Measurements from ENCODE around the gene ADGRG7. TPM values are rescaled to one million over a fixed set of nuclear protein-coding genes. Genes with fewer than 3 reads are reported as not detected.

ADGRG7 gene
- total and polyA plus RNA-seq, 2 donors (not counting 1 experiment from before 2014, with no cell fraction given): not detected

GRCh38 chr3:100586832-100587231 is 22.6 kb upstream of the ADGRG7 start:
- no peaks in the 10 kb centered on the region for H3K9me3 ChIP-seq (ENCODE audit: control insufficient read depth, insufficient read depth, low read depth, low read length)
- H3K4me1 ChIP-seq (ENCODE audit: control insufficient read depth, extremely low read depth, insufficient read depth, low read length): no peaks in the 10 kb centered on the region
- H4K20me1 ChIP-seq (ENCODE audit: control insufficient read depth, extremely low read depth, insufficient read depth, low read length): no peaks in the 10 kb centered on the region
- TF ChIP-seq CTCF (conservative IDR thresholded peaks at IDR 0.05 in 1 of 2, IDR thresholded peaks at IDR 0.05 in 1 of 2; ENCODE audit: low read depth in 1 of 2, low read length in 2 of 2) (no peak), EZH2 (IDR thresholded peaks at IDR 0.05; ENCODE audit: low read length, missing control alignments) (no peak)
- no peaks in the 10 kb centered on the region for H3K27me3 ChIP-seq (ENCODE audit: control insufficient read depth, insufficient read depth, low read length)
- no peak overlapping the region for H3K27ac ChIP-seq (ENCODE audit: insufficient read depth, low read length)
- H3K36me3 ChIP-seq (ENCODE audit: control insufficient read depth, insufficient read depth, low read length): no peaks in the 10 kb centered on the region
- H2AFZ ChIP-seq (ENCODE audit: low read length): no peak overlapping the region
- H3K9ac ChIP-seq (ENCODE audit: insufficient read depth, low read length): no peak overlapping the region
- DNase-seq (ENCODE audit: low read depth in 2 of 2): no peak
- no peak overlapping the region for H3K4me2 ChIP-seq (ENCODE audit: extremely low read depth, insufficient read depth, low read length)
- H3K4me3 ChIP-seq (replicated peaks in 1 of 4; ENCODE audit: control extremely low read depth in 1 of 4, insufficient read depth in 1 of 4, low read depth in 3 of 4, low read length in 4 of 4): no peak overlapping the region
- no peaks in the 10 kb centered on the region for H3K79me2 ChIP-seq (ENCODE audit: control insufficient read depth, insufficient read depth, low read length)

DNA sequence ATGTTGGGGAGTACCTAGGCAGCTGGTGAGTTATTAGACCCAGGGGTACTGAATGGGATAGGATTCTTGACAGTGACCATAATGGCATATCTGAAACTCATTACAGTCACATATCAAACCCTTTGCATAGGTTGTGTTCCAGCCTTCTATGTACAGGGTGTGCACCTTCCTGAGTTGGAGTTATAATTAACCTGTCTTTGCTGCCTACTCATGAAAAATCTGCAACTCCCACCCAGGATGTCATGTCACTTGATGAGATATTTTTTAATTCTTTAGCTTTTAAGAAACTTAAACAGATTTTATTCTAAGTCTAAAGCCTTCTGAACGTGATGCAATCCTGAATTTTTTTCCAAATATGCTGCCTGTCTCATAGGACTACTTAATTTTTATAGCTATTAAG is 21.1 kb upstream of the ADGRG7 start:
- H3K4me2 ChIP-seq (ENCODE audit: extremely low read depth, insufficient read depth, low read length): no peak overlapping the region
- no peaks in the 10 kb centered on the region for H3K4me1 ChIP-seq (ENCODE audit: control insufficient read depth, extremely low read depth, insufficient read depth, low read length)
- H3K36me3 ChIP-seq (ENCODE audit: control insufficient read depth, insufficient read depth, low read length): no peaks in the 10 kb centered on the region
- no peak overlapping the region for H2AFZ ChIP-seq (ENCODE audit: low read length)
- TF ChIP-seq CTCF (conservative IDR thresholded peaks at IDR 0.05 in 1 of 2, IDR thresholded peaks at IDR 0.05 in 1 of 2; ENCODE audit: low read depth in 1 of 2, low read length in 2 of 2) (no peak), EZH2 (IDR thresholded peaks at IDR 0.05; ENCODE audit: low read length, missing control alignments) (no peak)
- no peak for DNase-seq (ENCODE audit: low read depth in 2 of 2)
- H3K9me3 ChIP-seq (ENCODE audit: control insufficient read depth, insufficient read depth, low read depth, low read length): no peaks in the 10 kb centered on the region
- H4K20me1 ChIP-seq (ENCODE audit: control insufficient read depth, extremely low read depth, insufficient read depth, low read length): no peaks in the 10 kb centered on the region
- no peak overlapping the region for H3K4me3 ChIP-seq (replicated peaks in 1 of 4; ENCODE audit: control extremely low read depth in 1 of 4, insufficient read depth in 1 of 4, low read depth in 3 of 4, low read length in 4 of 4)
- H3K27me3 ChIP-seq (ENCODE audit: control insufficient read depth, insufficient read depth, low read length): no peaks in the 10 kb centered on the region
- no peaks in the 10 kb centered on the region for H3K79me2 ChIP-seq (ENCODE audit: control insufficient read depth, insufficient read depth, low read length)
- no peak overlapping the region for H3K9ac ChIP-seq (ENCODE audit: insufficient read depth, low read length)
- H3K27ac ChIP-seq (ENCODE audit: insufficient read depth, low read length): no peak overlapping the region

DNA sequence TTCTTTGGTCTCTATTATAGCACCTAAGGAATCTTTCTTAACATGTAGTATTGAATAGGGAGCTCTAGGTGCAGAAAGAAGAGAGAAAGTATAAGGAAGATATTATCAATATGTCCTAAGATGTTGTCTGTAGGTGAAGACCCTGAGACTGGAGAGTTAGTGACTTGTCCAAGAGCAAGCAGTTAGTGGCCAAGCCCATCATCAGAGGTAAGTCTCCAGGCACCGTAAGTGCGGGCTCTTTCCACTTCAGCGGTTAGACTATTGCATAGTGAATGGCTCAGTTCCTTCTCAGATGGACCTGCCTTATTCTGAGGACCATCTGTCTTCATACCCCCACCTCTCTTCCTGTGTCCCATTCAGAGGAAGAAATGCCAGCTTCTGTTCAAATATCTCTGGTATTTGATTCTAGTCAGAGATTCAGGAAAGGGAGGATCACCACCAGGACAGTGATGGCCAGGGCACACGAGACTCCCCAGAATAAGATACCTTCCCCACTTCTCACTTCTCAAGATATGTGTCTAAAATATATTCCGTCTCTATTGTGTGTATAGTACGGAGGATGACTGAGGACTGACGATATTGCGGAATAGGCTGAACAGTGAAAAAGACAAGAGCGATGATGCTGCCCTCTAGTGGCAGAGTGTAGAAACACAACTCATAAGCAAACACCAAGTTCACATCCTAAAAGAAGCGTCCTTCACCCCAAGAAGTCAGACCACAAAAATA is 19.1 kb upstream of the ADGRG7 start:
- peak overlapping the region; percentile 78 for H2AFZ ChIP-seq (ENCODE audit: low read length)
- H3K36me3 ChIP-seq (ENCODE audit: control insufficient read depth, insufficient read depth, low read length): no peaks in the 10 kb centered on the region
- peak overlapping the region in 1 of 4 experiments; percentile 30 for H3K4me3 ChIP-seq (replicated peaks in 1 of 4; ENCODE audit: control extremely low read depth in 1 of 4, insufficient read depth in 1 of 4, low read depth in 3 of 4, low read length in 4 of 4)
- no peak overlapping the region for H3K9ac ChIP-seq (ENCODE audit: insufficient read depth, low read length)
- DNase-seq (ENCODE audit: low read depth in 2 of 2): peak; percentile 48 to 81
- peak; percentile 82 to 84 for TF ChIP-seq CTCF (conservative IDR thresholded peaks at IDR 0.05 in 1 of 2, IDR thresholded peaks at IDR 0.05 in 1 of 2; ENCODE audit: low read depth in 1 of 2, low read length in 2 of 2)
- no peak for TF ChIP-seq EZH2 (IDR thresholded peaks at IDR 0.05; ENCODE audit: low read length, missing control alignments)
- H4K20me1 ChIP-seq (ENCODE audit: control insufficient read depth, extremely low read depth, insufficient read depth, low read length): no peaks in the 10 kb centered on the region
- H3K27ac ChIP-seq (ENCODE audit: insufficient read depth, low read length): no peak overlapping the region
- H3K9me3 ChIP-seq (ENCODE audit: control insufficient read depth, insufficient read depth, low read depth, low read length): no peaks in the 10 kb centered on the region
- H3K79me2 ChIP-seq (ENCODE audit: control insufficient read depth, insufficient read depth, low read length): no peaks in the 10 kb centered on the region
- H3K27me3 ChIP-seq (ENCODE audit: control insufficient read depth, insufficient read depth, low read length): no peaks in the 10 kb centered on the region
- H3K4me2 ChIP-seq (ENCODE audit: extremely low read depth, insufficient read depth, low read length): peak overlapping the region; percentile 68
- H3K4me1 ChIP-seq (ENCODE audit: control insufficient read depth, extremely low read depth, insufficient read depth, low read length): no peaks in the 10 kb centered on the region

All from fibroblast of lung (primary cell).